Measurements from ENCODE around the gene FAM13C.
"Not testable (repeated sequence)": the region's sequence is repeated elsewhere in the genome, so short reads cannot be mapped to it uniquely, and the experiment has no call there.

Gene FAM13C

DNA sequence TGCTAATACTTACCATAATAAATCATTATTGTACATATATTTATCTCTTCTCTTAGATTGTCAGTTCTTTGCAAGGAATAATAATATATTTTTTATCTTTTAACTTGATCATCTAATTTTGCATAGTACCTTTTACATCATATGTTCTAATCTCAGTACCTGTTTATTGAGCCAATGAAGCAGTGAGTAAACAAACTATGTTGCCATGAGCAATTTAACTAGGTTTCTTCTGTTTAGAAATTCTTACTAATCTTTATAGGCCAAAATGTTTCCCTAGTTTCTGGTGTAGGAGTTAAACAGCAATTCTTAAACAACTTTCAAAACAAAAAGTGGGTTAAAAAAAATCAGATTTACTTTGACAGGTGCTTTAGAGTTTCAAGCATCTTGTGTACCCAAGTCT, 124.6 kb downstream of the FAM13C start:
- H3K4me3 ChIP-seq (ENCODE audit: low read depth, low read length), result no peak overlapping the region

GRCh38 chr10:59236064-59236697, 126.2 kb downstream of the FAM13C start:
- no peak overlapping the region for H3K4me3 ChIP-seq (ENCODE audit: low read depth, low read length)

- no peak overlapping the region for H3K4me3 ChIP-seq (ENCODE audit: low read depth, low read length)
Measured at GRCh38 chr10:59234816-59235429, 127.4 kb downstream of the FAM13C start.

DNA sequence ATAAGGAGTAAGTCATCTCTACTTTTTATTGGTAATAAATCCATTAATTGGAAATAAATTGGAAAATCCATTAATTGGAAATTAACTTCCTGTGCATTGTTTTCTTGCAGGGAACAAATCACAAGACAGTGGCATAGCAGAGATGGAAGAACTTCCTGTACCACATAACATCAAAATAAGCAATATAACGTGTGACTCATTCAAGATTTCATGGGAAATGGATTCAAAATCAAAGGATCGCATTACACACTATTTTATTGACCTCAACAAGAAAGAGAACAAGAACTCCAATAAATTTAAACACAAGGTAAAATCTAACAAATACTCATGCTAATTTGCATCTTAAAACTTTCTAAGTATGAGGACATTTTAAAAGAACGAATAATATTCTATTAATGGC, 128.2 kb downstream of the FAM13C start:
- H3K4me3 ChIP-seq (ENCODE audit: low read depth, low read length), result no peak overlapping the region

DNA sequence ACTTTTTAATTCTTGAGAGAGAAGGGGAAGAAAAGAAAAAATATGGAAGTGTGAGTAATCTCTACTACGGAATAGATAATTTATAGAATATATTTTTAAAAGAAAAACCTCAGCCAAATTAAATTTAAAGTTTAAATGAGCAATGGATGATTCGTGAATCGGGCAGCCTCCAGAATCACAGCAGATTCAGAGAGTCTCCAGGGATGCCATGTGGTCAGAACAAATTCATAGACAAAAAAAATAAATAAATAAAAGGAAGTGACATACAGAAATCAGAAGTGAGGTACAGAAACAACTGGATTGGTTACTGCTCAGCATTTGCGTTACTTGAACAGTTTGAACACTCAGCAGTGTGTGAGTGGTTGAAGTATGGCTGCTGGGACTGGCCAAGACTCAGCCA, 132.9 kb downstream of the FAM13C start:
- no peak overlapping the region for H3K4me3 ChIP-seq (ENCODE audit: low read depth, low read length)

- H3K4me3 ChIP-seq (ENCODE audit: low read depth, low read length), result no peak overlapping the region
Measured at GRCh38 chr10:59227136-59227673, 135.1 kb downstream of the FAM13C start.

DNA sequence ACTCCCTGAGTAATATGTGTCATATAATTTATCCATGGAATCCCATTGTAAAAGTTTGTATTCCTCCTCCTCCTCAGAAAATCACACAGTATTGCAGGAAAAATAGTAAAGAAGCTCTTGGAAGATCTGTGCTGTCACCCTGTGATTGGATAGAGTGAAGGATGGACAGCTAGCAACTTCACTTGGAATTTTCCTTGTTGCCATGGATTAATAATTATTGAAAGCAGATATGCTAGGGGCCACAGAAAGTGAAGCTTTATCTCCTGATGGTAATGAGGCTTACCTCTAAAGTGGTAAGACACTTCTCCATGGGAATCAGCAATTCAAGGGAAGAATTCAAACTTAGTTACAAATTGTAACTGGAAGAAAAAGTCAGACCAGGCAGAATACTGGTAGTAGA, 137.1 kb downstream of the FAM13C start:
- no peak overlapping the region for H3K4me3 ChIP-seq (ENCODE audit: low read depth, low read length)

DNA sequence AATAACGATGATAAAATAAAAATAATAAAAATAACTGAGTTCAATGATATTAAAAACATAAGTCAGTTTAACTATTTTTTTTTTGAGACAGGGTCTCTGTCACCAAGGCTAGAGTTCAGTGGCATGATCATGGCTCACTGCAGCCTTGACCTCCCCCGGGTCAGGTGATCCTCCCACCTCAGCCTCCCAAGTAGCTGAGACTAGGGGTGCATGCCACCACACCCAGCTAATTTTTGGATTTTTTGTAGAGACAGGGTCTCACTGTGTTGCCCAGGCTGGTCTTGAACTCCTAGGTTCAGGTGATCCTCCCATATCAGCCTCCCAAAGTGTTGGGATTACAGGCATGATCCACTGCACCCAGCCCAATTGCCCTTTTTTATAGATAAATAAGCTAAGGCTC, 138.8 kb downstream of the FAM13C start:
- H3K4me3 ChIP-seq (ENCODE audit: low read depth, low read length), result not testable (repeated sequence)

DNA sequence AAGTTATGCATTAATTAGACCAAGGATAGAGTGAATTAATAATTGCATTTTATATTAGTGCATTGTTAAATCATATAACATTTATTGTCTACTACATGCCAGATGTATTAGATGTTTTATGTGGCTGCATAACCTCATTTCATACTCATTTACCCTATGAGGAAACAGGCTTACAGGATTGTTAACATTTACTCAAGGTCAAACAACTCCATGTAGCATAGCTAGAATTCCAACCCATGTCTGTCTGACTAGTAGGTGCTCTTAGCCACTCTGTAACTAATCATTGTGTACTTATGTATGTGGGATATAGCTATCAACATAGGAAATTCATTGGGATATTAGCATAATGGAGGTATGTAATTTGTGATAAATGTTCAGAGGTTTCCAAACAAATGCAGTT, 139.6 kb downstream of the FAM13C start:
- no peak overlapping the region for H3K4me3 ChIP-seq (ENCODE audit: low read depth, low read length)

GRCh38 chr10:59216178-59216869, 146.0 kb downstream of the FAM13C start:
- no peak overlapping the region for H3K4me3 ChIP-seq (ENCODE audit: low read depth, low read length)

- H3K4me3 ChIP-seq (ENCODE audit: low read depth, low read length), result no peak overlapping the region
Measured at GRCh38 chr10:59214160-59214559, 148.2 kb downstream of the FAM13C start.

DNA sequence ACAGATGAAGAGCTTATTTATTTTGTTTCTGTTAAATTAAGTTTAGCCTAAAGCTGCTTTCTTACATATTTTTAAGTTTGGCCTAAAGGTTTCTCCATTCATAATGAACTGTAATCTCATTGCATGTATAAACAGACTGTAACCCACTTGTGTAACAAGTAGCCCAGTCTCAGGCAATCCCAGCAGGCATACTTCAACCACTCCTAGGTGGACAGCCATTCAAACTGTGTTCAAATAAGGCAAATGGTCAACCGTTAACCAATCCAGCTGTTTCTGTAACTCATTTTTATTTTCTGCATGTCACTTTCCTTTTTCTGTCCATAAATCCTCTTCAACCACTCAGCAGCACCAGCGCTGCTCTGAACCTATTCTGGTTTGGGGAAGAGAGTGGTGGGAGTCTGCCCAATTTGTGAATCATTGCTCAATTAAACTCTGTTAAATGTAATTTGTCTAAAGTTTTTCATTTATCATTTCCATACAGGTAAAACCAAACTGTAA, 150.0 kb downstream of the FAM13C start:
- H3K4me3 ChIP-seq (ENCODE audit: low read depth, low read length), result no peak overlapping the region

DNA sequence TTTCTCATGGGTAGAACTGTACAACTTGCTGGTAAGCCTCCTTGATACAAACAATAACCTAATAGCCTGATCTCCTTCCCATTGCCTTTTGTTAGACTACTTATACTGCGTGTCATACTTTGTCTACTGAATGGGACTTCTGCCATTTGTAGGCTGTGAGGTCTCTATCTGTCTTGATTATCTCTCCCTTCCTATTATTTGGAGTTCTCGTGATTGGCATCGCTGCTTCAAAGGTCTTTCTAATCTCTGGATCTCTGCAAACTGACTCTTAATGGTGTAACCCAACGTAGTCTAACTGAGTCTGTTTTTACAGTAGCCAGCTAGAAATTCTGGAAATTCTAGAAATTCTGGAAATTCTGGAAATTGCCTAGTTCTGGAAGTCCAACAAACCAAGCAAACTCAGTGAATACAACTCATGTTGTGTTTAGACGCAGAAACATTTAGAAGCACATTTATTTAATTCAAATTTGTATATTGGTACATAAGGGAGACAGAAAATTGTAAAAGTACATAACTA, 156.1 kb downstream of the FAM13C start:
- no peak overlapping the region for H3K4me3 ChIP-seq (ENCODE audit: low read depth, low read length)
